ENCODE measurements around the gene PLEKHB2. TPM values are rescaled to one million over a fixed set of nuclear protein-coding genes. Genes with fewer than 3 reads are reported as not detected.
A peak's percentile ranks its signal among the peaks of the same experiment; 100 is the strongest.
"Not testable (repeated sequence)": the region's sequence is repeated elsewhere in the genome, so short reads cannot be mapped to it uniquely, and the experiment has no call there.

Gene PLEKHB2, protein sequence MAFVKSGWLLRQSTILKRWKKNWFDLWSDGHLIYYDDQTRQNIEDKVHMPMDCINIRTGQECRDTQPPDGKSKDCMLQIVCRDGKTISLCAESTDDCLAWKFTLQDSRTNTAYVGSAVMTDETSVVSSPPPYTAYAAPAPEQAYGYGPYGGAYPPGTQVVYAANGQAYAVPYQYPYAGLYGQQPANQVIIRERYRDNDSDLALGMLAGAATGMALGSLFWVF
- total RNA-seq = 10 to 100 TPM; 55.6 to 61.1 (median 57.7) TPM

DNA sequence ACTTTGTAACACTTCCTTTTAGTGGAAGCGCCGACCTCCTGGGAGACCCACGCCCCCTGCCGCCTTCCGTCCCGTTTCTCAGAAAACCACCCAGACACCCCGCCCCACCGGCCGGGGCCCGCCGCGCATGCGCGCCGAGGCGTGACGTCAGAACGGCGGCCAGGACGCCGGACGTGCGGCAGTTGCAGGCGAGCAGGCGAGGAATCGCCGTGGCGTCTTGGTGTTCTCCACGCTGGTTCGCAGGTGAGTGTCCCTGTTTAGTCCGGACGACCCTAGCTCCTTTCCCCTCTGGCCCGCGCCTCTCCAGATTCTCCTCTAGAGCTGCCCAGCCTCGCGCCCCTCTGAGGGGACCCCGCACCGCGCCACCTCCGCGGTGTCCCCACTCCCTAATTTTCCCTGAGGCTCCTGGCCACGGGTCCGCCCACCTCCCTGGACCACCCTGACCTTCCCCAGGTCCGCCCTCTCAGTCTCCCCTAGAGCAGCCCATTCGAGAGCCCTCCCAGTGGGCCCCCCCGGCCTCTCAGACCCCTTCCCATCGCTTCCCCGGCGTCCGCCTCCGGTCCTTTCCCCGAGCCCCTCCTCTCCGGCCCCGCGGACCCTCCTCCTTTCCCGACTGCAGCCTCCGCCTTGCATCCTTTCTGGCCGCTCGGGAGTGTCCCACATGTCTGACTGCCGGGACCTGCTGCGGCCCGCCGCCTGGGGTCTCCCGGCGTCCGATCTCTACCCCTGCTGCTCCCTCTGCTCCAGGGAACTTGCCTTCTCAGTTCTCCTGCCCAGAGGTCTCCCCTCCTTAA, at the start of gene PLEKHB2:
Gene PLEKHB2, plus strand, starts transcription at position 181 of the 794 bp plus-strand sequence. CDS start 15,606 bp downstream, outside the sequence.
- peaks cover 9% of the 10 kb centered on the region for H3K36me3 Mint-ChIP-seq (ENCODE audit: insufficient read depth)

DNA sequence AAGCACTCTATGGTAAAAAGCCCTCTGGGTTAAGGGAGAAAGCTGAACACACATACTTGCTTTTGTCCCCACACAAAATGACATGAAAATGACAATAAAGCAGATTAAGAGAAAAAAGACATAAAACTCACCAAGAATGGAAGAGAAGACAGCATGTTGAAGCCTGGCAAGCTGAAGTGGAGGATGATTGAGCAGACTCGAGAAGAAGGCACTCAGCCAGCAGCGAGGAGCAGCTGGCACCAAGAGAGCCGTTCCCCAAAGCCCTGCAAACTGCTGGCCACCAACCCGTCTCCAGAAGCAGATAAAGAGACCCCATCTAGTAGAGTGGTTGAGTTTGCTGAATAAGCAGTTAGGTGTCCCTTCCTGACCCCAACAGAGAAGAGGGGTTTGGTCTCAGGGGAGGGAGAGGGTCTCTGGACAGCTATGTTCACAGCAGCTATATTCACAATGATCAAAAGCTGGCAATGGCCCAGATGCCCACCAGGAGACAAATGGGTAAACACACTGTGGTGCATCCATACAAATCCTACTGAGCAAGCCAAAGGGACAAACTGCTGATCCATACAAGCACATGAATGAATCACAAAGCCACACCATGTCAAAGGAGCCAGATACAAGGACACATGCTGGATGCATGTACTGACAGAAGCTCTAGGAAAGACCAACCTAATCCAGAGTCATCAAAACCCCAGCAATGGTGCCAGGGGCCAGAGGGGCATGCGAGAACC, 48.8 kb upstream of the PLEKHB2 start:
- Mint-ChIP-seq H3K4me1 (ENCODE audit: low read depth) (peaks cover 11% of the 10 kb centered on the region), H3K36me3 (ENCODE audit: insufficient read depth) (peaks cover 52% of the 10 kb centered on the region)

More for the DNA sequence above, at the start of gene PLEKHB2:
- peak; percentile 92 for DNase-seq
- Mint-ChIP-seq H3K4me1 (ENCODE audit: low read depth) (peaks cover 47% of the 10 kb centered on the region), H3K27me3 (ENCODE audit: low read depth) (no peaks in the 10 kb centered on the region), H3K9me3 (no peaks in the 10 kb centered on the region), H3K4me3 (peak within 1 kb of the TSS; percentile 89)
- ATAC-seq = peak; percentile 71 to 72

DNA sequence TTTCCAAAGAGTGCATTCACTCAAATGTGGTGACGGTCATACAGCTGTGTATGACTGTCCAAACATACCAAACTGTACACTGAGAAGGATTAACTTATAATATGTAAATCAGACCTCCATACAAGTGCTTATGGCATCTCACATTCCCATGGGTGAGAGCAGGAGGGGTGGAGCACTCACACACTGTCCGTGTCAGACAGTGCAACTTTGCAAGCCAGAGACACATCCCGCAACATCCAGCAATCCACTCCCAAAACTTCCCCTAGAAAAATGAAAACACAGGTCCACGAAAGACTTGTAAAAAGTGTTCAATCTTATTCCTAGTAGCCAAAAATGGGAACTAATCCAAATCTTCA, 48.2 kb upstream of the PLEKHB2 start:
- no peak for ATAC-seq
- no peaks in the 10 kb centered on the region for H3K9me3 Mint-ChIP-seq
- peaks cover 47% of the 10 kb centered on the region for H3K36me3 Mint-ChIP-seq (ENCODE audit: insufficient read depth)
- no peak for DNase-seq
- no peak overlapping the region for H3K4me3 Mint-ChIP-seq
- H3K4me1 Mint-ChIP-seq (ENCODE audit: low read depth) = peaks cover 12% of the 10 kb centered on the region
- no peaks in the 10 kb centered on the region for H3K27me3 Mint-ChIP-seq (ENCODE audit: low read depth)

More for the DNA sequence above, 48.8 kb upstream of the PLEKHB2 start:
- no peaks in the 10 kb centered on the region for H3K9me3 Mint-ChIP-seq
- no peaks in the 10 kb centered on the region for H3K27me3 Mint-ChIP-seq (ENCODE audit: low read depth)
- ATAC-seq (no peak), DNase-seq (no peak)
- H3K4me3 Mint-ChIP-seq = no peak overlapping the region

DNA sequence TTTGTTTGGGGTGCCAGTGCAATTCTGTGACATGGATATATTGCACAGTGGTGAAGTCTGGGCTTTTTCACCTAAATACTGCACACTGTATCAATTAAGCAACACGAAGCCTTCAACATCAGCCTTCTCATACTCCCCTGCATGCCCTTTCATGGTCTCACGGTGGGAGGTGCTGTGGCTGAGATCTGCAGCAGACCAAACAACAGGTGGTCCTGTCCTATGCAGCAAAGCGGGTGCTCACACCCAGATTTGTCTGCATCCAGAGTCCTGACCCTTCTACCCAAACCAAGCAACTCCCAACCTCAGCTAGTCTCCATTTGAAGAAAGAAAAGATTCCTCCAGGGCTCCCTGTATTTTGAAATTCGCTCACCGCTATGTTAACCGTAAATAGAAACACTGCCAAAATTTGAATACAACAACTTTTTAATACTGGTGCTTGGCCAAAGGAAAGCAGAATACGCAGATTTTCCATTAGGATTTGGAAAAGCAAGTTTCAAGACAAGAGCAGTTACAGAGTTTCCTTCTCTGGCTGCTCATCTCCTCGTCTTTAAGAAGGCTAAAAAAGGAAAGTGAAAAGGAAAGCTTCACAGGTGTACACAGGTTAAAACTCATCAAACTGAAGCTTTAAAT, 46.8 kb upstream of the PLEKHB2 start:
- H3K27me3 Mint-ChIP-seq (ENCODE audit: low read depth) = no peaks in the 10 kb centered on the region
- peaks cover 37% of the 10 kb centered on the region for H3K36me3 Mint-ChIP-seq (ENCODE audit: insufficient read depth)
- peaks cover 16% of the 10 kb centered on the region for H3K4me1 Mint-ChIP-seq (ENCODE audit: low read depth)
- H3K9me3 Mint-ChIP-seq = no peaks in the 10 kb centered on the region
- DNase-seq = no peak
- no peak for ATAC-seq
- no peak overlapping the region for H3K4me3 Mint-ChIP-seq

DNA sequence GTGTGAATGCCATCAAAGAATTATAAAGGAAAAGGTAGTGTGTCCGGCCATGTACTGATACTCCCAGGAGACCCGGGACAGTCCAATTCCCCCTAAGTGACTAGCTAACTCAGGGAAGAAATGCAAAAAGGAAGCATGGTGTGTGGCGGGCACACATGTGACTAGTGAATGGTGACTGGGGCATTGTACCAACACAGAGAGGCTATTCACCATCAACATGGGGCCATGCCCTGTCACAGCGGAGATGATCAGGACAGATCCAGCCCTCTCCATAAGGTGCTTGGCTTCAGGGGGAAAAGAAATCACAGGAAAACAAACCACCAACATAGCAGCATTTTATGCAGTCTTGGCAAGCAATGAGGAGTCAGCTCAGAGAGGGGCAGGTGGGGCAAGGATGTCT, 46.2 kb upstream of the PLEKHB2 start:
- H3K4me1 Mint-ChIP-seq (ENCODE audit: low read depth) = peaks cover 18% of the 10 kb centered on the region
- no peaks in the 10 kb centered on the region for H3K27me3 Mint-ChIP-seq (ENCODE audit: low read depth)
- H3K36me3 Mint-ChIP-seq (ENCODE audit: insufficient read depth) = peaks cover 37% of the 10 kb centered on the region
- no peaks in the 10 kb centered on the region for H3K9me3 Mint-ChIP-seq
- ATAC-seq (no peak), DNase-seq (no peak)
- no peak overlapping the region for H3K4me3 Mint-ChIP-seq

DNA sequence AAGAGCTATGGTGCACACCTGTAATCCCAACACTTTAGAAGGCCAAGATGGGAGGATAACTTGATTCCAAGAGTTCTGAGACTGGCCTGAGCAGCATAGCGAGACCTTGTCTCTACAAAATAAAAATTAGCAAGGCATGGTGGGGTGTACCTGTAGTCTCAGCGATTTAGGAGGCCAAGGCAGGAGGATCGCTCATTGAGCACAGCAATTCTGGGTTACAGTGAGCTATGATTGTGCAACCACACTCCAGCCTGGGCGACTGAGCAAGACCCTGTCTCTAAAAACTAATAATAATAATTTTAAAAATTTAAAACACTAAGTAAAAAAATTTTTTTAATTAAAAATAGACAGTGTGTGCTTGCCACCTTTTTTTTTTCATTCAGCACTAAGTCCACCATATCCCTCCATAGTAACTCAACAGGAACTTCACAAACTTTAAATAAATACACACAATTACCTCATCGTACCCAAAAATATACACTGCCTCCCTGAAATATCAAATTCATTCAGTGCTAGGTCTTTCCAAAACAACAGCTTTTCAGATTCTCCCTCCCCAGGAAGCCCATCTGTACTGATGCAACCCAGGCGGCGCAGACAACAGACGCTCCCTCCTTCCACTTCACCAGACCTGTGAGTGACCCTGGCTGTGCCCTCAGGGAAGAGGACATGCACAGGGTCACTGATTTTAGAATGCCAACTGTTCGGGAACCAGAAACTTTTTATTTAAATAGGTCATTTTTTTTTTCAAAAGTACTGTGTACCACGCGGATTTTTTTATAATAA, 41.4 kb upstream of the PLEKHB2 start:
- Mint-ChIP-seq H3K27me3 (ENCODE audit: low read depth) (no peaks in the 10 kb centered on the region), H3K4me3 (no peak overlapping the region), H3K9me3 (no peaks in the 10 kb centered on the region), H3K4me1 (ENCODE audit: low read depth) (peaks cover 31% of the 10 kb centered on the region), H3K36me3 (ENCODE audit: insufficient read depth) (peaks cover 28% of the 10 kb centered on the region)
- DNase-seq (no peak), ATAC-seq (no peak)

DNA sequence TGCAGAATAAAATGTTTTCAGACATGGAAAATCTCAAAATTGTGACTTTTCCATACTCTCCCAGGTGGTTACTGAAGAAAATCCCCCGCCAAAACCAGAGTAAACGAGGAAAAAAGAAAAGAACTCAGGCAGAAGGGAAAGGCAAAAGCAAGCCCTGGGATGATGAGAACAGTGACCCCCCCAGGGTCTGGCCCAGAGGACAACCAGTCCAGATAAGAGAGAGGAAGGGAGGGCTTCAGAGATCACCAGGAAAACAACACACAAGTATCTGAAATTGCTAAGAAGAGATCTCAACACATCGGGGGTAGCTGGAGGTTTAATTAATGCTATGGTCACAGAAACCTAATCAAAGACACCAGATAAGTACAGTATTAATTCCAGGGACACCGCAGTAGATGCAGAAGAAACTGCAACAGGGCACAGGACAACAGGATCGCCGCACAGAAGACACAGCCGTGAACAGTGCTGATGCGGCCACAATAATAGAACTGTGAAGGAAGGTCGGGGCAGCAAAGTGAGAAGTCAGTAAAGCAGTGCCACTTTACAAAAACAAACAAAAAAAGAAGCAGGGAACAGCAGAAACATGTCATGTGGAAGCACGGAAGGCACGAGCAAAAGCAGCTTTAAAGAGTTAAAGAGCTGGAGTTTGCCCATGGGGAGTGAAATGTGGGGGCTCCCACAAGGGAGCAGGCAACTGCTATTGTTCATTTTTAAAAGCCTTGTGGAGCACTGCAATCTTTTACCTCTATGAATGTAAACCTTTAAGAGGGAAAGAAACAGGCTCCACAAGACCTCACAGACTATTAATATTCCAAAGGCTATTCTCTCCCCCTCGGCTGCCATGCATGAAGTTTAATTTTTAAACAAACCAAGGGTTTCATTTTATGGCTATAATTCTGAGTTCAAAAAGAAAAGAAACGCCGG, 40.3 kb upstream of the PLEKHB2 start:
- no peak for ATAC-seq
- no peak overlapping the region for H3K4me3 Mint-ChIP-seq
- no peaks in the 10 kb centered on the region for H3K9me3 Mint-ChIP-seq
- H3K27me3 Mint-ChIP-seq (ENCODE audit: low read depth) = no peaks in the 10 kb centered on the region
- peaks cover 29% of the 10 kb centered on the region for H3K4me1 Mint-ChIP-seq (ENCODE audit: low read depth)
- no peak for DNase-seq
- H3K36me3 Mint-ChIP-seq (ENCODE audit: insufficient read depth) = peaks cover 25% of the 10 kb centered on the region

DNA sequence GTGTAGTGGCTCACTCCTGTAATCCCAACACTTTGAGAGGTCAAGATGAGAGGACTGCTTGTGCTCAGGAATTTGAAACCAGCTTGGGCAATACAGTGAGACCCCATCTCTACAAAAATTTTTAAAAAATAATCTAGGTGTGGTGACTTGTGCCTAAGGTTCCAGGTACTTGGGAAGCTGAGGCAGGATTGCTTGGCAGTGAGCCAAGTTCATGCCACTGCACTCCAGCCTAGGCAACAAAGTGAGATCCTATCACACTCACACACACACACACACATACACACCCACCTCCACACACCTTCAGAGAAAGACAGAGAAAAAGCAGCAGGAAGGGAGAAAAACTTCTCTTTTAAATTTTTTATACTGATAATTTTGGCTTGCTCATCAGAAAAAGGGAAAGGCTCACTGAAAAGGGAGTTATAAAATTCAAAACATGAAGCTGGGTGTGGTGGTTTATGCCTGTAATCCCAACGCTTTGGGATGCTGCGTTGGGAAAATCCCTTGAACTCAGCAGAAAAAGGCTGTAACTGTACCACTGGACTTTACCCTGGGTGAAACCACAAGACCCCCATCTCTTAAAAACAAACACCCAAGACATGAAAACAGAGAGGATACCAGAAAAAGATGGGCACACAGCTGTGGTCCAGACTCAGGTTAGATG, 37.5 kb upstream of the PLEKHB2 start:
- Mint-ChIP-seq H3K27me3 (ENCODE audit: low read depth) (no peaks in the 10 kb centered on the region), H3K4me1 (ENCODE audit: low read depth) (peaks cover 28% of the 10 kb centered on the region), H3K4me3 (no peak overlapping the region), H3K36me3 (ENCODE audit: insufficient read depth) (peaks cover 30% of the 10 kb centered on the region), H3K9me3 (no peaks in the 10 kb centered on the region)
- no peak for ATAC-seq
- no peak for DNase-seq

DNA sequence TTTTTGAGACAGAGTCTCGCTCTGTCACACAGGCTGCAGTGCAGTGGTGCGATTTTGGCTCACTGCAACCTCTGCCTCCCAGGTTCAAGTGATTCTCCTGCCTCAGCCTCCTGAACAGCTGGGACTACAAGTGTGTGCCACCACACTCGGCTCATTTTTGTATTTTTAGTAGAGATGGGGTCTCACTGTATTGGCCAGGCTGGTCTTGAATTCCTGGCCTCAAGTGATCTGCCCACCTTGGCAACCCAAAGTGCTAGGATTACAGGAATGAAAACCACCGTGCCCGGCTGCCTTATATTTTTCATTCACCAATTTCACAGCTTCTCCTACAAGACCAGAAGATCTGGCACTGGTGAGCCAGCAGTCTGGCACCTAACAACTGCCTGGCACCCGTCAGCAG, 37.0 kb upstream of the PLEKHB2 start:
- peaks cover 28% of the 10 kb centered on the region for H3K4me1 Mint-ChIP-seq (ENCODE audit: low read depth)
- H3K27me3 Mint-ChIP-seq (ENCODE audit: low read depth); ATAC-seq; H3K4me3 Mint-ChIP-seq; DNase-seq; H3K9me3 Mint-ChIP-seq: not testable (repeated sequence)
- peaks cover 30% of the 10 kb centered on the region for H3K36me3 Mint-ChIP-seq (ENCODE audit: insufficient read depth)

DNA sequence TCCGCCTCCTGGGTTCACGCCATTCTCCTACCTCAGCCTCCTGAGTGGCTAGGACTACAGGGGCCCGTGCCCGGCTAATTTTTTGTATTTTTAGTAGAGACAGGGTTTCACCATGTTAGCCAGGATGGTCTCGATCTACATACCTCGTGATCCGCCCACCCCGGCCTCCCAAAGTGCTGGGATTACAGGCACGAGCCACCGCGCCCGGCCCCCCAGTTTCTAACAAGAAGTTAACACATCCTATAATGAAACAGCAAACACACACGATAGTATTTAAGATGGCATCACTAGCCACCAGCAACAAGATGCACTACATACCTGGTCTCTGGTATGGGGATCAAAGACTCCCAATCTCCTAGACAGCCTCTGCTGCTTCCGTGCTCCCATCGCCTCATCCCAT, 29.6 kb upstream of the PLEKHB2 start:
- Mint-ChIP-seq H3K4me1 (ENCODE audit: low read depth) (peaks cover 33% of the 10 kb centered on the region), H3K36me3 (ENCODE audit: insufficient read depth) (peaks cover 40% of the 10 kb centered on the region)
- not testable (repeated sequence) for DNase-seq; H3K27me3 Mint-ChIP-seq (ENCODE audit: low read depth); H3K4me3 Mint-ChIP-seq; ATAC-seq; H3K9me3 Mint-ChIP-seq

DNA sequence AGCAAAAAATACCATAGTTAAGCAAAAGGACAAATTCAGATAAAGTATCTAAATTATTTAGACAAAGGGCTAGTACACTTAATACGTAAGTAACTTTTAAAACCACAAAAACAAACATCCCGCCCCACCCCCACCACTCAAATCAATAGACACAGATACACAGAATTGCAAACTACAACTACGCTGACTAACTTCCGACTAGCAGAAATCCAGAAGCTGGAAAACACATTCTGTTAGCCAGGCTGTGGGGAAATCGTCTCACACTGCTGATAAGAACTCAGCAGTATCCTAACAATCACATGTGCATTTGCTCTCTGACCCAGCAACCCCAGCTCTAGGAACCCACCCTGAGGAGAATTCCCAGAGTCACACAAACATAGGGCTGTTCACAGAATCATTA, 28.4 kb upstream of the PLEKHB2 start:
- H3K9me3 Mint-ChIP-seq = no peaks in the 10 kb centered on the region
- peaks cover 37% of the 10 kb centered on the region for H3K4me1 Mint-ChIP-seq (ENCODE audit: low read depth)
- no peak for ATAC-seq
- H3K36me3 Mint-ChIP-seq (ENCODE audit: insufficient read depth) = peaks cover 46% of the 10 kb centered on the region
- no peaks in the 10 kb centered on the region for H3K27me3 Mint-ChIP-seq (ENCODE audit: low read depth)
- DNase-seq = no peak
- no peak overlapping the region for H3K4me3 Mint-ChIP-seq

DNA sequence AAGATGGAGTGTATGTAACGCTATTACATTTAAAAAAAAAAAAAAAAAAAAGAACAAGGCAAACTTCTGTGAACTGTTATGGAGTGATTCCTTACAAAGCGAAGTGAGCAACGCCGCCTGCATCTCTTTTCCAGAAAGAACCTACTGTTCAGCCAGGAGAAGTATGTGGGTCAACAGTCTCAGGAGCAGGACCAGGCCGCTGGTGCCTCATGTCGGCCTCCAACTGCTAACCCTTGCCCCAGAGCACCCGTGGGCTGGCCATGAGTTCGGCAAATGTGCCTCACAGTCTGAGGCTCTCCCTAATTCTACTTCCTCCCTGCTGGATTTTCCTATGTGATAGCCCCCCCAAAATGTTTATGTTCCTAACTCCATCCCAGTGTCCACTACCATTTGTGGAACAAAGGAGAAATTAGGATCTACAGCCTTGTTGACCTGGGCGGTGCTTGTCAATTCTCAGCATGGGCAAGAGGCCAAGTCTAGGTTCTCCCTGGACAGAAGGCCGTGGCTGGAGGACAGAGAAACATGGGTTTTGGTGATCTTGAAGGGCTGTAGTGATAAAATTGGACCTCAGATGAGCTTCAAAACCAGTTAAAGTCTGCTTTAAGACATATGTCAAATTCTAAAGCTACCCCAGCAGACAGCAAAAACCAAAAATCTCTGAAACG, 27.8 kb upstream of the PLEKHB2 start:
- peaks cover 48% of the 10 kb centered on the region for H3K36me3 Mint-ChIP-seq (ENCODE audit: insufficient read depth)
- H3K9me3 Mint-ChIP-seq = no peaks in the 10 kb centered on the region
- H3K4me1 Mint-ChIP-seq (ENCODE audit: low read depth) = peaks cover 41% of the 10 kb centered on the region
- no peak for ATAC-seq
- H3K27me3 Mint-ChIP-seq (ENCODE audit: low read depth) = no peaks in the 10 kb centered on the region
- H3K4me3 Mint-ChIP-seq = no peak overlapping the region
- no peak for DNase-seq

Data from activated T-cell treated with anti-CD3 and anti-CD28 coated beads, Interleukin-2, amount 50 U/mL, for 4 hours (primary cell).